ENCODE results near the gene EYS. TPM values are rescaled to one million over a fixed set of nuclear protein-coding genes. Genes with fewer than 3 reads are reported as not detected.

EYS gene
- total RNA-seq, 1 donor from 2014 or later, result not detected

GRCh38 chr6:63674635-63675034 lies 2032.4 kb downstream of the EYS start:
- intact Hi-C loops (cut with DNase I), result no loop called here
- H3K9me3 ChIP-seq, result no peaks in the 10 kb centered on the region
- peaks cover 12% of the 10 kb centered on the region for H3K36me3 ChIP-seq
- H3K4me3 ChIP-seq, result no peak overlapping the region
- H3K27ac ChIP-seq, result no peak overlapping the region
- peaks cover 48% of the 10 kb centered on the region for H3K4me1 ChIP-seq
- H3K27me3 ChIP-seq (ENCODE audit: low read depth), result no peaks in the 10 kb centered on the region
- no peak for ATAC-seq
- DNase-seq, result no peak
- no peak for TF ChIP-seq CTCF (IDR thresholded peaks at IDR 0.05)

GRCh38 chr6:63673692-63674091 lies 2033.3 kb downstream of the EYS start:
- intact Hi-C loops (cut with DNase I), result no loop called here
- Histone ChIP-seq H3K4me3 (no peak overlapping the region), H3K27ac (no peak overlapping the region), H3K36me3 (peaks cover 12% of the 10 kb centered on the region), H3K9me3 (no peaks in the 10 kb centered on the region), H3K27me3 (ENCODE audit: low read depth) (no peaks in the 10 kb centered on the region), H3K4me1 (peaks cover 40% of the 10 kb centered on the region)
- DNase-seq (no peak), ATAC-seq (no peak)
- no peak for TF ChIP-seq CTCF (IDR thresholded peaks at IDR 0.05)

GRCh38 chr6:63672582-63673129 lies 2034.4 kb downstream of the EYS start:
- intact Hi-C loops (cut with DNase I), result no loop called here

GRCh38 chr6:63671098-63671754 lies 2035.8 kb downstream of the EYS start:
- no peak for TF ChIP-seq CTCF (IDR thresholded peaks at IDR 0.05)
- Histone ChIP-seq H3K4me1 (peaks cover 32% of the 10 kb centered on the region), H3K27ac (no peak overlapping the region), H3K27me3 (ENCODE audit: low read depth) (no peaks in the 10 kb centered on the region), H3K4me3 (no peak overlapping the region), H3K9me3 (no peaks in the 10 kb centered on the region), H3K36me3 (peaks cover 12% of the 10 kb centered on the region)
- intact Hi-C loops (cut with DNase I), result no loop called here
- no peak for DNase-seq
- peak; percentile 75 to 92 for ATAC-seq

More at GRCh38 chr6:63672582-63673129, 2034.4 kb downstream of the EYS start:
- no peak for DNase-seq
- Histone ChIP-seq H3K27me3 (ENCODE audit: low read depth) (no peaks in the 10 kb centered on the region), H3K36me3 (peaks cover 12% of the 10 kb centered on the region), H3K4me3 (no peak overlapping the region), H3K27ac (no peak overlapping the region), H3K9me3 (no peaks in the 10 kb centered on the region), H3K4me1 (peaks cover 46% of the 10 kb centered on the region)
- no peak for TF ChIP-seq CTCF (IDR thresholded peaks at IDR 0.05)
- no peak for ATAC-seq
